ENCODE results near the gene LRFN2. TPM values are rescaled to one million over a fixed set of nuclear protein-coding genes. Genes with fewer than 3 reads are reported as not detected.

The LRFN2 gene
- total RNA-seq, 1 experiment from 2014 or later = not detected

GRCh38 chr6:40379811-40380210, 207.4 kb downstream of the LRFN2 start:
- intact Hi-C loops (cut with micrococcal nuclease) = no loop called here

GRCh38 chr6:40378725-40379074, 208.5 kb downstream of the LRFN2 start:
- Histone ChIP-seq H3K4me3 (ENCODE audit: low read length) (no peak overlapping the region), H3F3A (ENCODE audit: low read length, unreplicated experiment) (no peaks in the 10 kb centered on the region), H4K20me1 (ENCODE audit: low read length) (no peaks in the 10 kb centered on the region), H3K4me2 (ENCODE audit: low read length) (no peak overlapping the region), H3K27me3 (ENCODE audit: low read length) (no peaks in the 10 kb centered on the region), H3K36me3 (ENCODE audit: low read depth, low read length) (no peaks in the 10 kb centered on the region), H3K79me2 (ENCODE audit: low read length) (no peaks in the 10 kb centered on the region), H3K27ac (ENCODE audit: low read length) (no peak overlapping the region), H2AFZ (ENCODE audit: low read length) (no peak overlapping the region), H3K9ac (ENCODE audit: low read length) (no peak overlapping the region), H3K4me1 (ENCODE audit: insufficient read depth, low read length) (no peaks in the 10 kb centered on the region), H3K9me2 (replicated peaks; ENCODE audit: low read length) (no peaks in the 10 kb centered on the region), H3K9me3 (ENCODE audit: low read length) (no peaks in the 10 kb centered on the region)
- no TSS peak for BruUV-seq (replicated peaks)
- intact Hi-C loops (cut with micrococcal nuclease) = no loop called here
- ATAC-seq (no peak), DNase-seq (no peak)
- TF ChIP-seq EZH2phosphoT487 (IDR thresholded peaks at IDR 0.05; ENCODE audit: borderline replicate concordance, low read length) (no peak), EZH2 (IDR thresholded peaks at IDR 0.05; ENCODE audit: low read length, unreplicated experiment) (no peak), CTCF (conservative IDR thresholded peaks at IDR 0.05; ENCODE audit: low read depth, low read length) (no peak)
- CTCF ChIA-PET = no interaction called here
- POLR2A ChIA-PET (ENCODE audit: unreplicated experiment) = no interaction called here

More at GRCh38 chr6:40379811-40380210, 207.4 kb downstream of the LRFN2 start:
- Histone ChIP-seq H3K27me3 (ENCODE audit: low read length) (no peaks in the 10 kb centered on the region), H3K9me3 (ENCODE audit: low read length) (no peaks in the 10 kb centered on the region), H2AFZ (ENCODE audit: low read length) (no peak overlapping the region), H3K9ac (ENCODE audit: low read length) (no peak overlapping the region), H3K4me3 (ENCODE audit: low read length) (no peak overlapping the region), H3K27ac (ENCODE audit: low read length) (no peak overlapping the region), H3K36me3 (ENCODE audit: low read depth, low read length) (no peaks in the 10 kb centered on the region), H3K79me2 (ENCODE audit: low read length) (no peaks in the 10 kb centered on the region), H3F3A (ENCODE audit: low read length, unreplicated experiment) (no peaks in the 10 kb centered on the region), H4K20me1 (ENCODE audit: low read length) (no peaks in the 10 kb centered on the region), H3K4me2 (ENCODE audit: low read length) (no peak overlapping the region), H3K4me1 (ENCODE audit: insufficient read depth, low read length) (no peaks in the 10 kb centered on the region), H3K9me2 (replicated peaks; ENCODE audit: low read length) (no peaks in the 10 kb centered on the region)
- no TSS peak for BruUV-seq (replicated peaks)
- TF ChIP-seq CTCF (conservative IDR thresholded peaks at IDR 0.05; ENCODE audit: low read depth, low read length) (no peak), EZH2 (IDR thresholded peaks at IDR 0.05; ENCODE audit: low read length, unreplicated experiment) (no peak), EZH2phosphoT487 (IDR thresholded peaks at IDR 0.05; ENCODE audit: borderline replicate concordance, low read length) (no peak)
- ATAC-seq = no peak
- ChIA-PET POLR2A (ENCODE audit: unreplicated experiment) (no interaction called here), CTCF (no interaction called here)
- DNase-seq = no peak

GRCh38 chr6:40378071-40378724, 209.0 kb downstream of the LRFN2 start:
- Histone ChIP-seq H3K9ac (ENCODE audit: low read length) (no peak overlapping the region), H2AFZ (ENCODE audit: low read length) (no peak overlapping the region), H3K4me1 (ENCODE audit: insufficient read depth, low read length) (no peaks in the 10 kb centered on the region), H3F3A (ENCODE audit: low read length, unreplicated experiment) (no peaks in the 10 kb centered on the region), H3K27ac (ENCODE audit: low read length) (no peak overlapping the region), H3K79me2 (ENCODE audit: low read length) (no peaks in the 10 kb centered on the region), H3K4me3 (ENCODE audit: low read length) (no peak overlapping the region), H3K9me2 (replicated peaks; ENCODE audit: low read length) (no peaks in the 10 kb centered on the region), H3K36me3 (ENCODE audit: low read depth, low read length) (no peaks in the 10 kb centered on the region), H3K4me2 (ENCODE audit: low read length) (no peak overlapping the region), H3K27me3 (ENCODE audit: low read length) (no peaks in the 10 kb centered on the region), H4K20me1 (ENCODE audit: low read length) (no peaks in the 10 kb centered on the region), H3K9me3 (ENCODE audit: low read length) (no peaks in the 10 kb centered on the region)
- TF ChIP-seq EZH2phosphoT487 (IDR thresholded peaks at IDR 0.05; ENCODE audit: borderline replicate concordance, low read length) (no peak), CTCF (conservative IDR thresholded peaks at IDR 0.05; ENCODE audit: low read depth, low read length) (no peak), EZH2 (IDR thresholded peaks at IDR 0.05; ENCODE audit: low read length, unreplicated experiment) (no peak)
- intact Hi-C loops (cut with micrococcal nuclease) = no loop called here
- no TSS peak for BruUV-seq (replicated peaks)
- POLR2A ChIA-PET (ENCODE audit: unreplicated experiment) = no interaction called here
- DNase-seq (no peak), ATAC-seq (no peak)
- CTCF ChIA-PET = no interaction called here
